Stomach (tissue), 9 donors: ENCODE results near the gene PHACTR3. TPM values are rescaled to one million over a fixed set of nuclear protein-coding genes. Genes with fewer than 3 reads are reported as not detected.

Source experiments
- DNase-seq, 2 donors: peaks; one replicate each; pipeline versions ENCODE4 v3.0.0 to v3.0.0-alpha.2; 2013 to 2019
- H3K27ac ChIP-seq, 5 donors: fragments of 200-600 bp in 4 of 5; sonication (generic) in 4 of 5; one replicate each; pipeline ENCODE4 v1.5.1; 2013 to 2019; ENCODE audit warnings: mild to moderate bottlenecking in 1 of 5, moderate library complexity in 1 of 5
- H3K27me3 ChIP-seq, 3 donors: fragments of 200-600 bp; sonication (generic); one replicate each; pipeline ENCODE4 v1.5.1; 2017 to 2019; ENCODE audit warnings: mixed run types in 1 of 3
- H3K36me3 ChIP-seq, 4 donors: fragments of 200-600 bp; sonication (generic); 1 replicate in 3 of 4; 2 replicates in 1 of 4; pipeline ENCODE4 v1.5.1; 2016 to 2019
- H3K4me1 ChIP-seq, 4 donors: fragments of 200-600 bp; sonication (generic); one replicate each; pipeline ENCODE4 v1.5.1; 2016 to 2019
- H3K4me3 ChIP-seq, 4 donors: fragments of 200-600 bp; sonication (generic) in 3 of 4; one replicate each; pipeline ENCODE4 v1.5.1; 2016 to 2019; ENCODE audit warnings: mild to moderate bottlenecking in 1 of 4
- H3K9me3 ChIP-seq, 4 donors: fragments of 200-600 bp; sonication (generic); one replicate each; pipeline ENCODE4 v1.5.1; 2016 to 2019
- CTCF ChIP-seq, 7 experiments: fragments of 450-650 bp in 4 of 7; fragments of 200-600 bp in 3 of 7; sonication (generic) in 3 of 7; IDR thresholded peaks; one replicate each; pipeline ENCODE4 v1.5.1; 2016 to 2019; ENCODE audit warnings: antibody characterized with exemption in 7 of 7, control low read depth in 2 of 7, mild to moderate bottlenecking in 1 of 7
- EP300 ChIP-seq: sonication (generic); formaldehyde crosslinking; IDR thresholded peaks from one replicate; pipeline ENCODE4 v1.6.1; 2017; ENCODE audit warnings: antibody characterized with exemption
- POLR2A ChIP-seq, 4 donors: fragments of 450-650 bp; IDR thresholded peaks; one replicate each; pipeline ENCODE4 v1.6.1; 2016; ENCODE audit warnings: antibody characterized with exemption in 4 of 4, control low read depth in 2 of 4, mild to moderate bottlenecking in 1 of 4, moderate library complexity in 1 of 4
- POLR2AphosphoS5 ChIP-seq, 3 donors: sonication (generic); formaldehyde crosslinking; IDR thresholded peaks; one replicate each; pipeline ENCODE4 v1.6.1; 2016; ENCODE audit warnings: antibody characterized with exemption in 3 of 3
- WGBS, 5 donors: extraction: QIAGEN DNeasy Blood & Tissue Kit in 3 of 5; methylation state at CpG; one replicate each; pipeline versions ENCODE4 v1.1.5 to v1.1.7; 2013 to 2018; 5-methylcytosine and 5-hydroxymethylcytosine counted together
- intact Hi-C: fragments of 100-400 bp; cut with DNase I; formaldehyde crosslinking; loops from one replicate; pipeline ENCODE4 v1.15.1; 2023; ENCODE audit warnings: low total_unique reads
- polyA plus RNA-seq, 3 donors: library from polyadenylated mRNA; stranded (reverse); fragments of 200-250 nt; gene quantifications; one replicate each; pipeline ENCODE4 v1.2.3, GENCODE V29; 2013
- total RNA-seq, 5 donors: library from RNA; depleted of rRNA; stranded (reverse); fragments of >200 nt; gene quantifications; one replicate each; pipeline versions ENCODE4 v1.1.0 to v1.2.3, GENCODE V29; 2014 to 2016
- donor health status: healthy with polysubstance abuse.
- donor health status: Bipolar disorder and iron deficiency.
- donor health status: healthy.

PHACTR3 gene
- total and polyA plus RNA-seq, 8 donors = 0.55 to 3.7 (median 3.2) TPM; not detected in 3

- DNase-seq = no peak
- 78 to 84% (median 81%) methylated on average over 12 to 14 of the region's 14 CpGs for WGBS, 5 donors
Observed at GRCh38 chr20:59817846-59818615, 213.7 kb downstream of the PHACTR3 start.

GRCh38 chr20:59818911-59819310 lies 214.6 kb downstream of the PHACTR3 start:
- intact Hi-C loops = no loop called here
- no peak for DNase-seq
- 81 to 88% (median 85%) methylated on average over 10 of the region's 10 CpGs for WGBS, 5 donors
- no peak overlapping the region for H3K4me3 ChIP-seq
- H3K27ac ChIP-seq = no peak overlapping the region
- peaks cover 0 to 16% (median 0%) of the 10 kb centered on the region in 3 donors for H3K27me3 ChIP-seq
- peaks cover 0 to 11% (median 0%) of the 10 kb centered on the region in 4 donors for H3K4me1 ChIP-seq
- no peaks in the 10 kb centered on the region for H3K9me3 ChIP-seq
- no peak for TF ChIP-seq POLR2A (IDR thresholded peaks at IDR 0.05)
- no peak for TF ChIP-seq EP300
- no peak for TF ChIP-seq CTCF (IDR thresholded peaks at IDR 0.05)
- no peak for TF ChIP-seq POLR2AphosphoS5 (IDR thresholded peaks at IDR 0.05)
- H3K36me3 ChIP-seq = no peaks in the 10 kb centered on the region

More at GRCh38 chr20:59817846-59818615, 213.7 kb downstream of the PHACTR3 start:
- Histone ChIP-seq H3K36me3 (no peaks in the 10 kb centered on the region), H3K4me1 (peaks cover 0 to 7% (median 0%) of the 10 kb centered on the region in 4 donors), H3K27me3 (peaks cover 0 to 16% (median 0%) of the 10 kb centered on the region in 3 donors), H3K27ac (no peak overlapping the region), H3K9me3 (no peaks in the 10 kb centered on the region), H3K4me3 (no peak overlapping the region)
- no peak for TF ChIP-seq POLR2A (IDR thresholded peaks at IDR 0.05)
- TF ChIP-seq CTCF (IDR thresholded peaks at IDR 0.05) = no peak
- intact Hi-C loops = no loop called here

GRCh38 chr20:59819496-59820203 lies 215.3 kb downstream of the PHACTR3 start:
- Histone ChIP-seq H3K27me3 (peaks cover 0 to 16% (median 0%) of the 10 kb centered on the region in 3 donors), H3K36me3 (no peaks in the 10 kb centered on the region), H3K9me3 (no peaks in the 10 kb centered on the region), H3K4me1 (peaks cover 0 to 11% (median 0%) of the 10 kb centered on the region in 4 donors), H3K4me3 (no peak overlapping the region), H3K27ac (no peak overlapping the region)
- TF ChIP-seq POLR2AphosphoS5 (IDR thresholded peaks at IDR 0.05) = no peak
- TF ChIP-seq EP300 = no peak
- no peak for TF ChIP-seq POLR2A (IDR thresholded peaks at IDR 0.05)
- TF ChIP-seq CTCF (IDR thresholded peaks at IDR 0.05) = no peak
- DNase-seq = no peak
- intact Hi-C loops = no loop called here
- 86 to 92% (median 88%) methylated on average over 20 of the region's 20 CpGs for WGBS, 5 donors

- Histone ChIP-seq H3K27me3 (peaks cover 0 to 16% (median 0%) of the 10 kb centered on the region in 3 donors), H3K4me3 (no peak overlapping the region), H3K27ac (no peak overlapping the region), H3K4me1 (peaks cover 0 to 11% (median 0%) of the 10 kb centered on the region in 4 donors), H3K9me3 (no peaks in the 10 kb centered on the region), H3K36me3 (no peaks in the 10 kb centered on the region)
- 66 to 71% (median 68%) methylated on average over 11 of the region's 11 CpGs for WGBS, 5 donors
- TF ChIP-seq POLR2A (IDR thresholded peaks at IDR 0.05) (no peak), EP300 (no peak), POLR2AphosphoS5 (IDR thresholded peaks at IDR 0.05) (no peak), CTCF (IDR thresholded peaks at IDR 0.05) (no peak)
- intact Hi-C loops = no loop called here
- peak in 1 of 2 donors; percentile 40 for DNase-seq
Observed at GRCh38 chr20:59820204-59821041, 216.1 kb downstream of the PHACTR3 start.
